T-helper 17 cell (primary cell): ENCODE results near the gene PKNOX1. TPM values are rescaled to one million over a fixed set of nuclear protein-coding genes. Genes with fewer than 3 reads are reported as not detected.
"Not testable (repeated sequence)": the region's sequence is repeated elsewhere in the genome, so short reads cannot be mapped to it uniquely, and the experiment has no call there.

Experiments
- ATAC-seq: fragments of 150-1000 bp; cut with Tn5 transposase; 2 replicates; pipeline ENCODE4 v1.10.0; 2021; ENCODE audit warnings: mild to moderate bottlenecking, moderate library complexity
- DNase-seq, 3 donors: peaks; one replicate each; pipeline versions ENCODE4 v3.0.0 to v3.0.0-alpha.2; 2020 to 2021
- H3K9me3 ChIP-seq: one replicate; pipeline ENCODE4 v1.7.0; 2013; ENCODE audit warnings: low read length, mild to moderate bottlenecking; ENCODE audit not compliant: control insufficient read depth, poor library complexity, severe bottlenecking
- H3K27ac Mint-ChIP-seq: one replicate; pipeline ENCODE4 v1.8.0; 2022; ENCODE audit warnings: mild to moderate bottlenecking, moderate library complexity, mixed read lengths
- H3K27me3 Mint-ChIP-seq: one replicate; pipeline ENCODE4 v1.8.0; 2022; ENCODE audit warnings: mixed read lengths
- H3K36me3 Mint-ChIP-seq: one replicate; pipeline ENCODE4 v1.8.0; 2022; ENCODE audit warnings: low read depth, mixed read lengths
- H3K4me1 Mint-ChIP-seq: one replicate; pipeline ENCODE4 v1.8.0; 2022; ENCODE audit warnings: mild to moderate bottlenecking, mixed read lengths
- H3K4me3 Mint-ChIP-seq: one replicate; pipeline ENCODE4 v1.8.0; 2022; ENCODE audit warnings: mild to moderate bottlenecking, moderate library complexity, mixed read lengths
- total RNA-seq, 4 donors: library from RNA in 2 of 4; stranded (reverse) in 2 of 4; gene quantifications; one replicate each; pipeline ENCODE4 v1.2.3 and lab custom pipeline; 2022 to 2026

PKNOX1 gene
- total RNA-seq, 2 donors from 2014 or later, result 11.5 to 15.3 TPM

- Mint-ChIP-seq H3K27me3 (no peaks in the 10 kb centered on the region), H3K27ac (no peak overlapping the region), H3K36me3 (peaks cover 5% of the 10 kb centered on the region), H3K4me3 (no peak overlapping the region), H3K4me1 (peaks cover 4% of the 10 kb centered on the region)
- no peaks in the 10 kb centered on the region for H3K9me3 ChIP-seq
- DNase-seq, result no peak
- ATAC-seq, result no peak
Measured at GRCh38 chr21:43001316-43001715, 27.0 kb downstream of the PKNOX1 start.

DNA sequence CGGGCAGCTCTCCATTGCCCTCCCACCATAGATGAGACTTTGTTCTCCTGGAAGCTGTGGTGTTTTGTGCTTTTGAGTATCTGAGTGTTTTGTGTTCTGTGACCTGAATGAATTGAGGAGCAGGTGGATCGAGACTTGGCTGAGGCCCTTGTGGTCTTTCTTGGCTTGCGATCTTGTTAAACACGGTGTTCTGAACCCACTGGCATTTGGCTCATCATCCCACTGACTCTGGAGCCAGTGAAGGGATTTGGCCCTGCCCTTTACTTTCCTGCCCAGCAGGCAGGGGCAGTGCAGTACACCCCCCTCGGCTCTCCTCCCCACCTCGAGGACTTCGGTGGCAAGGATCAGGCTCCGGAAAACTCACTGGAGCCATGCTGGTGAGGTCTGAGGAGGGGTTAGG is 30.6 kb downstream of the PKNOX1 start:
- no peaks in the 10 kb centered on the region for H3K9me3 ChIP-seq

DNA sequence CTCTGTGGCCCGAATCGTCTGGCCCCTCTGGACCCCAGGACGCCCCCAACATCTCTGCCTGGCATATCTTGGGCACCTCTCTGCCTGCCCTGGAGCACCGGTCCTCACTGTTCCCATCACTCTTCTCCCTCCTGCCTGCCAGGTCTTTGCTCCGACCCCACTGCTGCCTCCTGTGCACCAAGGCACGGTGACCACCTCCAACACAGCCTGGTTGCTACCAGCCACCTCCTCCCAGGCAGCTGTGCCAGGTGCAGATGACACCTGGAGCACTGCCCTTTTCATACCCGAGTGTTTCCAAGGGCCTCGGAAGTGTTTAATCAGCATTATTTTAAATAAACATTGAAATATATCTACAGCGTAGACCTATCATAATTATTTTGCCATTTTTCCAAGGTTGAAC is 31.3 kb downstream of the PKNOX1 start:
- H3K9me3 ChIP-seq, result no peaks in the 10 kb centered on the region
- H3K4me3 Mint-ChIP-seq, result no peak overlapping the region
- ATAC-seq, result no peak
- no peak for DNase-seq
- peaks cover 4% of the 10 kb centered on the region for H3K4me1 Mint-ChIP-seq
- H3K36me3 Mint-ChIP-seq, result peaks cover 2% of the 10 kb centered on the region
- H3K27me3 Mint-ChIP-seq, result no peaks in the 10 kb centered on the region
- H3K27ac Mint-ChIP-seq, result no peak overlapping the region

More for the DNA sequence above, 30.6 kb downstream of the PKNOX1 start:
- Mint-ChIP-seq H3K4me3 (no peak overlapping the region), H3K4me1 (peaks cover 4% of the 10 kb centered on the region), H3K36me3 (peaks cover 2% of the 10 kb centered on the region), H3K27me3 (no peaks in the 10 kb centered on the region), H3K27ac (peak overlapping the region; percentile 39)
- ATAC-seq, result no peak
- DNase-seq, result no peak

- peak overlapping the region; percentile 41 for H3K27ac Mint-ChIP-seq
- H3K9me3 ChIP-seq, H3K27me3 Mint-ChIP-seq, ATAC-seq, DNase-seq, H3K4me1 Mint-ChIP-seq, H3K4me3 Mint-ChIP-seq, H3K36me3 Mint-ChIP-seq: not testable (repeated sequence)
Measured at GRCh38 chr21:43006051-43006873, 31.9 kb downstream of the PKNOX1 start.

GRCh38 chr21:43006874-43007208 is 32.5 kb downstream of the PKNOX1 start:
- Mint-ChIP-seq H3K4me3 (no peak overlapping the region), H3K27ac (peak overlapping the region; percentile 41), H3K4me1 (peaks cover 2% of the 10 kb centered on the region), H3K36me3 (peaks cover 4% of the 10 kb centered on the region), H3K27me3 (no peaks in the 10 kb centered on the region)
- DNase-seq (no peak), ATAC-seq (no peak)
- no peaks in the 10 kb centered on the region for H3K9me3 ChIP-seq

DNA sequence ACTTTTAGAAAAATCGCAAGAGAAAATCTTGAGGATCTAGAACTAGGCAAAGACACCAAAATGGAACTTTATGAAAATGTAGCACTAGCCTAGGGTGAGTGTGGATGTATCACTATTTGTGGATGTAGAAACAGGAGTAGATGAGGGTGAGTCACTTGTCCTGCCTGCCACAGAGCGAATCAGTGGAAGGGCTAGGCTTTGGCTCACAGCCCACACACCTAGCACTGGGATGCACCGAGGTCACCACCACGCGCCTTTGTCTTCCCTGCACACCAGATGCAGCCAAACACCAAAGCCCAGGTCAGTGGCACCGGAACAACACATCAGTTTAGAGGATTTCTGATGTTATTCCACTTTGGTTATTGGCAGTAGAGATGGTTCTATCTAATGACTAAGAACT is 38.2 kb downstream of the PKNOX1 start:
- DNase-seq (no peak), ATAC-seq (no peak)
- Mint-ChIP-seq H3K27ac (peak overlapping the region; percentile 24), H3K4me1 (no peaks in the 10 kb centered on the region), H3K27me3 (no peaks in the 10 kb centered on the region), H3K4me3 (no peak overlapping the region), H3K36me3 (peaks cover 11% of the 10 kb centered on the region)
- no peaks in the 10 kb centered on the region for H3K9me3 ChIP-seq

- peaks cover 2% of the 10 kb centered on the region for H3K4me1 Mint-ChIP-seq
- H3K27ac Mint-ChIP-seq, result peak overlapping the region; percentile 43
- H3K36me3 Mint-ChIP-seq, result peaks cover 14% of the 10 kb centered on the region
- no peak overlapping the region for H3K4me3 Mint-ChIP-seq
- H3K9me3 ChIP-seq, result no peaks in the 10 kb centered on the region
- DNase-seq (no peak), ATAC-seq (no peak)
- H3K27me3 Mint-ChIP-seq, result no peaks in the 10 kb centered on the region
Measured at GRCh38 chr21:43015906-43016540, 41.7 kb downstream of the PKNOX1 start.

DNA sequence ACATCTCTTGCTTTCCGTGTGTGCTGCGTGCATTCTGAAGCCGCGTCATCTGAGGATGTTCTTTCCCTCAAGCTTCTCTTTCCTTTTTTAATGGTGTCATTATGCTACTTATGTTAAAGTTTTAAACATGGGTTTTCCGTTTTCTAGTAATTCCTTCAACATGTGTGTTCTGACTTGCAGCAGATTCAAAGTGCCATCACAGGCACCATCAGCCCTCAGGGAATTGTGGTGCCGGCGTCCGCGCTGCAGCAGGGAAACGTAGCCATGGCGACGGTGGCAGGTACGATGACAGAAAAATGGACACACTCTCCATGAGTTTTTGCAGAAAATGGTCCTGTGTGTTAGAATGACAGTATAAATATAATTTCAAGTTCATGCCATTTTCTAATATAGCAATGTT is 42.4 kb downstream of the PKNOX1 start:
- peaks cover 2% of the 10 kb centered on the region for H3K4me1 Mint-ChIP-seq
- H3K36me3 Mint-ChIP-seq, result peaks cover 16% of the 10 kb centered on the region
- no peak for ATAC-seq
- no peak overlapping the region for H3K27ac Mint-ChIP-seq
- no peaks in the 10 kb centered on the region for H3K9me3 ChIP-seq
- DNase-seq, result no peak
- H3K4me3 Mint-ChIP-seq, result no peak overlapping the region
- no peaks in the 10 kb centered on the region for H3K27me3 Mint-ChIP-seq

DNA sequence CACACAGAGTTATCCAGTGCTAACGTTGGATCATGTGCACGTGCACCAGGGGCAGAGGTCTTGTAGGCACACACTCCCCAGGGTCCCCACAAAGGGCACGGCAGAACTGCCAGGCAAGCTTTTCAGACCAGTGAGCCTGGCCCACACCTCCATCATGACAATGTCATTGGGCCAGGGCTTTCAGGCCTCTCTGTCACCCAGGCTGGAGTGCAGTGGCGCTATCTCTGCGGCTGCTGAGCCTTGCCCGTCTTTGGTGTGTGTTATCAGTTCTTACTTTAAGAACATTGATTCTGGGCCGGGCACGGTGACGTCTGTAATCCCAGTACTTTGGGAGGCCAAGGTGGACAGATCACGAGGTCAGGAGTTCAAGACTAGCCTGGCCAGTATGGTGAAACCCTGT is 44.2 kb downstream of the PKNOX1 start:
- H3K36me3 Mint-ChIP-seq, result peaks cover 22% of the 10 kb centered on the region
- H3K27ac Mint-ChIP-seq, result no peak overlapping the region
- ATAC-seq, result no peak
- no peak overlapping the region for H3K4me3 Mint-ChIP-seq
- DNase-seq, result no peak
- peaks cover 5% of the 10 kb centered on the region for H3K4me1 Mint-ChIP-seq
- H3K27me3 Mint-ChIP-seq, result no peaks in the 10 kb centered on the region
- H3K9me3 ChIP-seq, result no peaks in the 10 kb centered on the region

GRCh38 chr21:43020177-43020576 is 45.8 kb downstream of the PKNOX1 start:
- H3K4me3 Mint-ChIP-seq, result no peak overlapping the region
- H3K4me1 Mint-ChIP-seq, result peaks cover 5% of the 10 kb centered on the region
- ATAC-seq (no peak), DNase-seq (no peak)
- H3K36me3 Mint-ChIP-seq, result peaks cover 18% of the 10 kb centered on the region
- peak overlapping the region; percentile 8 for H3K27ac Mint-ChIP-seq
- no peaks in the 10 kb centered on the region for H3K27me3 Mint-ChIP-seq
- H3K9me3 ChIP-seq, result no peaks in the 10 kb centered on the region

GRCh38 chr21:43020771-43021170 is 46.4 kb downstream of the PKNOX1 start:
- H3K4me3 Mint-ChIP-seq, result no peak overlapping the region
- peaks cover 18% of the 10 kb centered on the region for H3K36me3 Mint-ChIP-seq
- no peak for DNase-seq
- H3K4me1 Mint-ChIP-seq, result peaks cover 5% of the 10 kb centered on the region
- H3K27me3 Mint-ChIP-seq, result no peaks in the 10 kb centered on the region
- no peak for ATAC-seq
- H3K27ac Mint-ChIP-seq, result no peak overlapping the region
- no peaks in the 10 kb centered on the region for H3K9me3 ChIP-seq

DNA sequence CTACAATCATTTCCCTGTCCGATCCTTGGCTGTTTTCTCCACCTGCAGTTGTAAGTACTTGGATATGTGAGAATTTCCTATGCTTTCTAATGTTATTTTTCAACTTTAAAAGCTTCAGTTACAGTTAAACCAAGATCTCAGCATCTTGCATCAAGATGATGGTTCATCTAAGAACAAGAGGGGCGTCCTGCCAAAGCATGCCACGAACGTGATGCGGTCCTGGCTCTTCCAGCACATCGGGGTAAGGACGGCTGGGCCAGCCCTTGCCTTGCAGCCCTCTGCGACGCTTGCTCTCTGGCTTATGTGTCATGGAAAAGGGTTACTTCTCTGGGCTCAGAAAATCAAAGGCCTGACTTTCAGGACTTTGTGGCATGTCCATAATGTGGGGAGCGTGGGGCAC is 46.8 kb downstream of the PKNOX1 start:
- ATAC-seq, result no peak
- Mint-ChIP-seq H3K36me3 (peaks cover 18% of the 10 kb centered on the region), H3K4me3 (no peak overlapping the region), H3K27ac (no peak overlapping the region), H3K4me1 (peaks cover 5% of the 10 kb centered on the region), H3K27me3 (no peaks in the 10 kb centered on the region)
- no peak for DNase-seq
- no peaks in the 10 kb centered on the region for H3K9me3 ChIP-seq

DNA sequence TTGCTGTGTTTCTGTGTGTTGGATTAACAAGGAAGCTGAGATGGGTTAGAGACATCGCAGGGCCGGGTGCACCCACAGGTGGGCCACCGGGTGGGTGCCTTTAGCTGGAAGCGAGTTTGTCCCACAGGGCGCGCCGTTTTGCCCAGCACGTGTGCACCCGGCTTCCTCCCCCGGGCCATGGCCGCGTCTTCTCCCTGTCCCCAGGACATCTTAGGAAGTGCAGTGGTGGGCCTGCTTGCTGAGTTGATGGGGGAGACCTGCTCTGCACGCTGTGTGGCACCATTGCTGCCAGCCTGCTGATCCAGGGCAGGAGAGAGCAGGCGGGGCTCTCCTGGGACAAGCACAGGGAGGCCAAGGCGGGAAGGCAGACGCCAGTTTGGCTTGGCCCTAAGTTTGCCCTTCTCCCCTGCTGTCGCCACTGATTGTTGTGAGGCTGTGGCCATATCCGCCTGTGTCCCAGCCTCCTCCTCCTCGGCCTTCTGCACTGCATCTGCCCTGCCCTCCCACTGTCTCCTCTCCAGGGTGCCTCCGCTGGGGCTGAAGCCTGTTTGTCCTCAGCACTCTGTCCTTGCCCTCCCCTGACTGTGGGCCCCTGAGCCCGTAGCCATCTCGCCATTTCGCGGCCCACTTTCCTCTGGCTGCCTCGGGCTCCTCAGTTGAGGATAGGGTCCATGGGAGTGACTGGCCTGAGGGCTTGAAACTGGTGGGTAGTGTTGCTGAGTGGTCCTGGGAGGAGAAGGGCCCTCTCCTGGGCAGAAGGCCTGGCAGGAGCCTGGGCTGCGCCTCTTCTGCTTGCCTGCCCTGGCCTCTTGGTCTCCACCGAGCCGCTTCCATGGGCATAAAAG is 47.6 kb downstream of the PKNOX1 start:
- no peak for DNase-seq
- no peaks in the 10 kb centered on the region for H3K9me3 ChIP-seq
- Mint-ChIP-seq H3K36me3 (peaks cover 14% of the 10 kb centered on the region), H3K4me3 (no peak overlapping the region), H3K4me1 (peaks cover 5% of the 10 kb centered on the region), H3K27me3 (no peaks in the 10 kb centered on the region), H3K27ac (no peak overlapping the region)
- ATAC-seq, result no peak
